Endothelial cell of hepatic sinusoid (primary cell): Measurements from ENCODE around the gene ALG9.
"Not testable (repeated sequence)": the region's sequence is repeated elsewhere in the genome, so short reads cannot be mapped to it uniquely, and the experiment has no call there.

Experiments used
- in situ Hi-C: cut with HindIII; loops from 2 replicates; pipeline ENCODE4 v1.10.0; 2017; ENCODE audit warnings: low sequenced_read_pairs

ALG9 gene

GRCh38 chr11:111774955-111775710, 96.2 kb downstream of the ALG9 start:
- in situ Hi-C loops: loop anchor here (5.0 kb wide), 1 partner anchor 72 kb away; no protein-coding TSS in a partner anchor

GRCh38 chr11:111772535-111772934, 98.8 kb downstream of the ALG9 start:
- in situ Hi-C loops: no loop called here

GRCh38 chr11:111771205-111771604, 100.2 kb downstream of the ALG9 start:
- in situ Hi-C loops: not testable (repeated sequence)

- in situ Hi-C loops: no loop called here
These were observed 100.7 kb downstream of the ALG9 start for GRCh38 chr11:111770581-111771134.

- in situ Hi-C loops: no loop called here
These were observed 104.6 kb downstream of the ALG9 start for GRCh38 chr11:111766834-111767142.

GRCh38 chr11:111765984-111766833, 105.2 kb downstream of the ALG9 start, which contains the start of gene PPP2R1B:
TSS of gene PPP2R1B (minus strand) at chr11:111766389. CDS start at chr11:111766361, 28 bp downstream.
- in situ Hi-C loops: no loop called here

- in situ Hi-C loops: no loop called here
These were observed 105.9 kb downstream of the ALG9 start for GRCh38 chr11:111765320-111765983.

GRCh38 chr11:111764621-111765020, 106.8 kb downstream of the ALG9 start:
- in situ Hi-C loops: loop anchor here (5.0 kb wide), 1 partner anchor 37 kb away; no protein-coding TSS in a partner anchor

- in situ Hi-C loops: loop anchor here (5.0 kb wide), 1 partner anchor 36 kb away; no protein-coding TSS in a partner anchor
These were observed 108.3 kb downstream of the ALG9 start for GRCh38 chr11:111762981-111763643.

- in situ Hi-C loops: loop anchor here (5.0 kb wide), 1 partner anchor 35 kb away; no protein-coding TSS in a partner anchor
These were observed 108.9 kb downstream of the ALG9 start for GRCh38 chr11:111762526-111762925.

GRCh38 chr11:111761036-111761435, 110.3 kb downstream of the ALG9 start:
- in situ Hi-C loops: loop anchor here (5.0 kb wide), 1 partner anchor 34 kb away; no protein-coding TSS in a partner anchor

- in situ Hi-C loops: loop anchor here (5.0 kb wide), 1 partner anchor 33 kb away; no protein-coding TSS in a partner anchor
These were observed 111.5 kb downstream of the ALG9 start for GRCh38 chr11:111759778-111760407.

GRCh38 chr11:111759376-111759775, 112.0 kb downstream of the ALG9 start:
- in situ Hi-C loops: no loop called here

GRCh38 chr11:111756097-111756496, 115.3 kb downstream of the ALG9 start:
- in situ Hi-C loops: no loop called here

- in situ Hi-C loops: no loop called here
These were observed 121.7 kb downstream of the ALG9 start for GRCh38 chr11:111749646-111750045.

- in situ Hi-C loops: no loop called here
These were observed 123.2 kb downstream of the ALG9 start for GRCh38 chr11:111748035-111748804.

- in situ Hi-C loops: no loop called here
These were observed 125.5 kb downstream of the ALG9 start for GRCh38 chr11:111745719-111746504.

GRCh38 chr11:111743700-111744099, 127.7 kb downstream of the ALG9 start:
- in situ Hi-C loops: no loop called here
